ENCODE results near the gene PEX3. TPM values are rescaled to one million over a fixed set of nuclear protein-coding genes. Genes with fewer than 3 reads are reported as not detected.

Gene PEX3
- total RNA-seq, 2 donors from 2014 or later, result 10.0 to 12.2 TPM

DNA sequence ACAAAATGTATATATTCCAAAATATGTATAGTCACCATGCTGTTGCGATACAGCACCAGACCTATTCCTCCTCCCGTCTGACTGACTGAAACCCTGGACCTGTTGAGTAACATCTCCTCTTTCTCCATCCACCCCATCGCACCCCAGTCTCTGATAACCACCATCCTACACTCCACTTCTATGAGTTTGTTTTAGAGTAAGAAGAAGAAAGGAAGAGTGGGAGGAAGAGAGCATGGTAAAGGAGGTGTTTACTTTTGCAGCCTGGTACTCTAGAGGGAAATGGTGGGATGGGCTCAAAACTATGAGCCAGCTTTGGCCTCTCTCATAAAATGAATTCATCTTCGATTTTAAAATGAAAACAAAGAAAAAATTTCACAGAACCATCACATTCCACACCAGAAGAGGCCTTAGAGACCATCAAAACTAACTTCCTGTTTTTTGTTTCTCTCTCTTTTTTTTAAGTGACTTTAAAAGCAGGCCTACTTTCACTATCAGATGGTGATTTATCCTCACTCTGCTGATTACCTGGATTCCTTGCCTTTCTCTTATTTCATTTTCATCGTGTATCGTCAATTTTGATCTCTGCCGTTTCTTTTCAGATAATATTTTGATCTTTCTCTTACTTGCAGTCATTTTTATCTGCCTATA, 77.7 kb downstream of the PEX3 start:
- no peak overlapping the region for H3K27ac ChIP-seq (ENCODE audit: low read depth, low read length)
- H3K36me3 ChIP-seq (ENCODE audit: control insufficient read depth, insufficient read depth, low read length), result no peaks in the 10 kb centered on the region
- Mint-ChIP-seq H3K4me1 (peaks cover 3% of the 10 kb centered on the region), H3K9me3 (no peaks in the 10 kb centered on the region), H3K4me3 (no peak overlapping the region), H3K27ac (no peak overlapping the region), H3K27me3 (ENCODE audit: insufficient read depth) (no peaks in the 10 kb centered on the region), H3K36me3 (ENCODE audit: low read depth) (no peaks in the 10 kb centered on the region)
- no peak overlapping the region for H3K4me3 ChIP-seq (ENCODE audit: low read length)
- WGBS, 2 experiments (ENCODE audit: insufficient coverage in 1 of 2, insufficient read length in 1 of 2), result 85 to 96% methylated on average over 4 to 6 of the region's 7 CpGs
- H3K9ac ChIP-seq (ENCODE audit: extremely low read depth, low read length, poor library complexity, severe bottlenecking), result no peak overlapping the region
- H3K27me3 ChIP-seq (ENCODE audit: control insufficient read depth, insufficient read depth, low read length, poor library complexity, severe bottlenecking), result no peaks in the 10 kb centered on the region
- H3K9me3 ChIP-seq (ENCODE audit: control insufficient read depth, low read length), result no peaks in the 10 kb centered on the region
- no peaks in the 10 kb centered on the region for H3K4me1 ChIP-seq (ENCODE audit: control insufficient read depth, insufficient read depth, low read length)
- TF ChIP-seq, protein P1, sequence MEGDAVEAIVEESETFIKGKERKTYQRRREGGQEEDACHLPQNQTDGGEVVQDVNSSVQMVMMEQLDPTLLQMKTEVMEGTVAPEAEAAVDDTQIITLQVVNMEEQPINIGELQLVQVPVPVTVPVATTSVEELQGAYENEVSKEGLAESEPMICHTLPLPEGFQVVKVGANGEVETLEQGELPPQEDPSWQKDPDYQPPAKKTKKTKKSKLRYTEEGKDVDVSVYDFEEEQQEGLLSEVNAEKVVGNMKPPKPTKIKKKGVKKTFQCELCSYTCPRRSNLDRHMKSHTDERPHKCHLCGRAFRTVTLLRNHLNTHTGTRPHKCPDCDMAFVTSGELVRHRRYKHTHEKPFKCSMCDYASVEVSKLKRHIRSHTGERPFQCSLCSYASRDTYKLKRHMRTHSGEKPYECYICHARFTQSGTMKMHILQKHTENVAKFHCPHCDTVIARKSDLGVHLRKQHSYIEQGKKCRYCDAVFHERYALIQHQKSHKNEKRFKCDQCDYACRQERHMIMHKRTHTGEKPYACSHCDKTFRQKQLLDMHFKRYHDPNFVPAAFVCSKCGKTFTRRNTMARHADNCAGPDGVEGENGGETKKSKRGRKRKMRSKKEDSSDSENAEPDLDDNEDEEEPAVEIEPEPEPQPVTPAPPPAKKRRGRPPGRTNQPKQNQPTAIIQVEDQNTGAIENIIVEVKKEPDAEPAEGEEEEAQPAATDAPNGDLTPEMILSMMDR (conservative IDR thresholded peaks at IDR 0.05), result no peak
- no peak for DNase-seq

DNA sequence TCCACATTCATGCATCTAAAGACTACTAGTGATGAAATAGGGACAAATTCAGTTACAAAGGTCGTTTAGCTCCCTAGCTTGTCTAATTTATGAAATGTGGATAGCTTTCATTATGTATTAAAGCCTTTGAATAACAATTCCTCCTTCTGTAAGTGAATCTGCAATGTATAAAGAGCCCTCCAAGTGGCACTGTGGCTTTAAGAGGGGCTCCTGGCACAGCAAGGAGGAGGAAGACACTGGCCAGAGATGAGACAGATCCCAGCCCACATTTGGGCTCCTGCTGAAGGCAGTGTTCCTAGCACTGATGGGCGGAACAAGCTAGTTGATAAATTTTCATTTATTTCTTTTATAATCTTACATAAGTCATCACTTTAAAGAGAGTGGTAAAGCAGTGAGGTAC, 78.5 kb downstream of the PEX3 start:
- Histone ChIP-seq H3K27ac (ENCODE audit: low read depth, low read length) (no peak overlapping the region), H3K27me3 (ENCODE audit: control insufficient read depth, insufficient read depth, low read length, poor library complexity, severe bottlenecking) (no peaks in the 10 kb centered on the region), H3K9ac (ENCODE audit: extremely low read depth, low read length, poor library complexity, severe bottlenecking) (no peak overlapping the region), H3K4me3 (ENCODE audit: low read length) (no peak overlapping the region), H3K4me1 (ENCODE audit: control insufficient read depth, insufficient read depth, low read length) (no peaks in the 10 kb centered on the region), H3K36me3 (ENCODE audit: control insufficient read depth, insufficient read depth, low read length) (no peaks in the 10 kb centered on the region), H3K9me3 (ENCODE audit: control insufficient read depth, low read length) (no peaks in the 10 kb centered on the region)
- DNase-seq, result peak; percentile 66
- Mint-ChIP-seq H3K36me3 (ENCODE audit: low read depth) (no peaks in the 10 kb centered on the region), H3K4me1 (peaks cover 3% of the 10 kb centered on the region), H3K27ac (no peak overlapping the region), H3K4me3 (no peak overlapping the region), H3K27me3 (ENCODE audit: insufficient read depth) (no peaks in the 10 kb centered on the region), H3K9me3 (no peaks in the 10 kb centered on the region)
- 56% methylated on average over 1 of the region's 2 CpGs; no CpG with 5 or more reads in 1 of the 2 experiments for WGBS, 2 experiments (ENCODE audit: insufficient coverage in 1 of 2, insufficient read length in 1 of 2)
- TF ChIP-seq, protein P1 (conservative IDR thresholded peaks at IDR 0.05), result peak; percentile 65

GRCh38 chr6:143531720-143532499, 81.3 kb downstream of the PEX3 start:
- TF ChIP-seq, protein P1 (conservative IDR thresholded peaks at IDR 0.05), result no peak
- Mint-ChIP-seq H3K9me3 (no peaks in the 10 kb centered on the region), H3K36me3 (ENCODE audit: low read depth) (no peaks in the 10 kb centered on the region), H3K27ac (no peak overlapping the region), H3K27me3 (ENCODE audit: insufficient read depth) (peaks cover 9% of the 10 kb centered on the region), H3K4me3 (no peak overlapping the region), H3K4me1 (peaks cover 3% of the 10 kb centered on the region)
- H3K27ac ChIP-seq (ENCODE audit: low read depth, low read length), result no peak overlapping the region
- no peak overlapping the region for H3K4me3 ChIP-seq (ENCODE audit: low read length)
- H3K9ac ChIP-seq (ENCODE audit: extremely low read depth, low read length, poor library complexity, severe bottlenecking), result no peak overlapping the region
- no peaks in the 10 kb centered on the region for H3K4me1 ChIP-seq (ENCODE audit: control insufficient read depth, insufficient read depth, low read length)
- H3K36me3 ChIP-seq (ENCODE audit: control insufficient read depth, insufficient read depth, low read length), result no peaks in the 10 kb centered on the region
- WGBS, 2 experiments (ENCODE audit: insufficient coverage in 1 of 2, insufficient read length in 1 of 2), result 58 to 85% methylated on average over 5 of the region's 5 CpGs
- H3K9me3 ChIP-seq (ENCODE audit: control insufficient read depth, low read length), result no peaks in the 10 kb centered on the region
- H3K27me3 ChIP-seq (ENCODE audit: control insufficient read depth, insufficient read depth, low read length, poor library complexity, severe bottlenecking), result no peaks in the 10 kb centered on the region
- no peak for DNase-seq
